ENCODE measurements around the gene CD244. TPM values are rescaled to one million over a fixed set of nuclear protein-coding genes. Genes with fewer than 3 reads are reported as not detected.
"Not testable (repeated sequence)": the region's sequence is repeated elsewhere in the genome, so short reads cannot be mapped to it uniquely, and the experiment has no call there.

CD244 gene
- total and polyA plus RNA-seq, 10 donors = 2.1 to 25.7 (median 16.1) TPM

GRCh38 chr1:160910170-160910750, 47.6 kb upstream of the CD244 start:
- intact Hi-C loops (cut with DNase I; ENCODE audit: low total_unique reads) = no loop called here
- TF ChIP-seq POLR2AphosphoS5 (IDR thresholded peaks at IDR 0.05) (no peak), POLR2A (IDR thresholded peaks at IDR 0.05) (no peak), CTCF (IDR thresholded peaks at IDR 0.05 in 8 of 11, conservative IDR thresholded peaks at IDR 0.05 in 3 of 11) (no peak)
- H3K4me1 ChIP-seq = no peaks in the 10 kb centered on the region
- no peaks in the 10 kb centered on the region for H3K27me3 ChIP-seq (replicated peaks in 1 of 7)
- no peaks in the 10 kb centered on the region for H3K36me3 ChIP-seq
- 73 to 89% (median 81%) methylated on average over 6 of the region's 6 CpGs for WGBS, 5 donors
- no peak overlapping the region for H3K4me3 ChIP-seq
- no peaks in the 10 kb centered on the region for H3K9me3 ChIP-seq
- no peak for DNase-seq
- no peak overlapping the region for H3K27ac ChIP-seq

GRCh38 chr1:160907976-160908375, 45.3 kb upstream of the CD244 start:
- Histone ChIP-seq H3K4me3 (no peak overlapping the region), H3K9me3 (no peaks in the 10 kb centered on the region), H3K27me3 (replicated peaks in 1 of 7) (no peaks in the 10 kb centered on the region), H3K36me3 (no peaks in the 10 kb centered on the region), H3K4me1 (no peaks in the 10 kb centered on the region), H3K27ac (no peak overlapping the region)
- no peak for TF ChIP-seq POLR2A (IDR thresholded peaks at IDR 0.05)
- TF ChIP-seq POLR2AphosphoS5 (IDR thresholded peaks at IDR 0.05) = no peak
- TF ChIP-seq CTCF (IDR thresholded peaks at IDR 0.05 in 8 of 11, conservative IDR thresholded peaks at IDR 0.05 in 3 of 11) = no peak
- intact Hi-C loops (cut with DNase I; ENCODE audit: low total_unique reads) = no loop called here
- no peak for DNase-seq
- WGBS, 5 donors = 80 to 91% (median 86%) methylated on average over 7 of the region's 7 CpGs

- TF ChIP-seq POLR2A (IDR thresholded peaks at IDR 0.05) (no peak), POLR2AphosphoS5 (IDR thresholded peaks at IDR 0.05) (no peak), CTCF (IDR thresholded peaks at IDR 0.05 in 8 of 11, conservative IDR thresholded peaks at IDR 0.05 in 3 of 11) (no peak)
- no peaks in the 10 kb centered on the region for H3K36me3 ChIP-seq
- whole genome bisulfite sequencing, 5 donors = 76 to 83% (median 79%) methylated on average over 4 of the region's 4 CpGs
- H3K4me3 ChIP-seq = no peak overlapping the region
- intact Hi-C loops (cut with DNase I; ENCODE audit: low total_unique reads) = no loop called here
- no peak overlapping the region for H3K27ac ChIP-seq
- peaks cover 0 to 4% (median 0%) of the 10 kb centered on the region in 7 donors for H3K27me3 ChIP-seq (replicated peaks in 1 of 7)
- DNase-seq = no peak
- no peaks in the 10 kb centered on the region for H3K4me1 ChIP-seq
- H3K9me3 ChIP-seq = peaks cover 0 to 2% (median 0%) of the 10 kb centered on the region in 8 donors
Measured at GRCh38 chr1:160905617-160905989, 42.9 kb upstream of the CD244 start.

GRCh38 chr1:160904783-160905616, 42.3 kb upstream of the CD244 start:
- no peak for DNase-seq
- Histone ChIP-seq H3K36me3 (no peaks in the 10 kb centered on the region), H3K4me3 (no peak overlapping the region), H3K4me1 (no peaks in the 10 kb centered on the region), H3K27me3 (replicated peaks in 1 of 7) (peaks cover 0 to 4% (median 0%) of the 10 kb centered on the region in 7 donors), H3K9me3 (peaks cover 0 to 4% (median 0%) of the 10 kb centered on the region in 8 donors), H3K27ac (no peak overlapping the region)
- intact Hi-C loops (cut with DNase I; ENCODE audit: low total_unique reads) = no loop called here
- WGBS, 5 donors = 77 to 91% (median 85%) methylated on average over 8 of the region's 8 CpGs
- TF ChIP-seq POLR2AphosphoS5 (IDR thresholded peaks at IDR 0.05) = no peak
- no peak for TF ChIP-seq POLR2A (IDR thresholded peaks at IDR 0.05)
- no peak for TF ChIP-seq CTCF (IDR thresholded peaks at IDR 0.05 in 8 of 11, conservative IDR thresholded peaks at IDR 0.05 in 3 of 11)

GRCh38 chr1:160902251-160902650, 39.6 kb upstream of the CD244 start:
- H3K4me3 ChIP-seq; H3K36me3 ChIP-seq; intact Hi-C loops (cut with DNase I; ENCODE audit: low total_unique reads); H3K9me3 ChIP-seq; DNase-seq; H3K4me1 ChIP-seq; H3K27ac ChIP-seq; H3K27me3 ChIP-seq (replicated peaks in 1 of 7): not testable (repeated sequence)
- WGBS, 5 donors = 78 to 100% (median 85%) methylated on average over 1 of the region's 1 CpG
